NB4 (cell line): Measurements from ENCODE around the gene FAM110C.

Source experiments
- MYC ChIP-seq: IDR thresholded peaks from 2 replicates; pipeline ENCODE4 v1.6.1; 2011; ENCODE audit warnings: low read depth, low read length
- POLR2A ChIP-seq: IDR thresholded peaks from 2 replicates; pipeline ENCODE4 v1.6.1; 2011; ENCODE audit warnings: mild to moderate bottlenecking; ENCODE audit not compliant: insufficient read length; ENCODE audit errors: extremely low read depth
- TF ChIP-seq, protein P1 (sequence below): IDR thresholded peaks from one replicate; pipeline ENCODE4 v1.5.1; 2012; ENCODE audit warnings: low read depth, low read length
- TF ChIP-seq, protein P2 (sequence below): IDR thresholded peaks from 2 replicates; pipeline ENCODE4 v1.6.1; 2011; ENCODE audit warnings: low read depth, low read length

DNA sequence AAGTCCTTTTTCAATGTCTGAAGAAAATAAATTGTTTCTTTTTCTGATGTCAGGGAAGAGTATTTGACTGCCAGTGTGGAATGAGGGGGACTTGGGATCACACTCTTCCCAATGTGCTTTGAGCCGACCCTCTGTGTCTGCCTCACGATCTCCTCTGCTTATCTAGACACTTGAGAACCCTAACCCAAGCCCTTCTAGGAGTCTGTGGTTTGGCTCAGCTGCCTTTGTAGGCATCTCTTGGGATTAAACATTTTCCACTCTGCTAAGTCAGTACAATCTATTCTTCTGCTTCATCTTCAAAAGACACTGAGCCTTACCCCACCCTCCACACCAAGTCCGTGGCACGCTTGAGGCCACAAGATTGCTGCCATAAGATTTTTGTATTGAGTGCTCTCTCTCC lies 19.4 kb downstream of the FAM110C start:
- no peak for TF ChIP-seq POLR2A
- TF ChIP-seq, protein P1, sequence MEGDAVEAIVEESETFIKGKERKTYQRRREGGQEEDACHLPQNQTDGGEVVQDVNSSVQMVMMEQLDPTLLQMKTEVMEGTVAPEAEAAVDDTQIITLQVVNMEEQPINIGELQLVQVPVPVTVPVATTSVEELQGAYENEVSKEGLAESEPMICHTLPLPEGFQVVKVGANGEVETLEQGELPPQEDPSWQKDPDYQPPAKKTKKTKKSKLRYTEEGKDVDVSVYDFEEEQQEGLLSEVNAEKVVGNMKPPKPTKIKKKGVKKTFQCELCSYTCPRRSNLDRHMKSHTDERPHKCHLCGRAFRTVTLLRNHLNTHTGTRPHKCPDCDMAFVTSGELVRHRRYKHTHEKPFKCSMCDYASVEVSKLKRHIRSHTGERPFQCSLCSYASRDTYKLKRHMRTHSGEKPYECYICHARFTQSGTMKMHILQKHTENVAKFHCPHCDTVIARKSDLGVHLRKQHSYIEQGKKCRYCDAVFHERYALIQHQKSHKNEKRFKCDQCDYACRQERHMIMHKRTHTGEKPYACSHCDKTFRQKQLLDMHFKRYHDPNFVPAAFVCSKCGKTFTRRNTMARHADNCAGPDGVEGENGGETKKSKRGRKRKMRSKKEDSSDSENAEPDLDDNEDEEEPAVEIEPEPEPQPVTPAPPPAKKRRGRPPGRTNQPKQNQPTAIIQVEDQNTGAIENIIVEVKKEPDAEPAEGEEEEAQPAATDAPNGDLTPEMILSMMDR, result no peak
- no peak for TF ChIP-seq MYC
- TF ChIP-seq, protein P2, sequence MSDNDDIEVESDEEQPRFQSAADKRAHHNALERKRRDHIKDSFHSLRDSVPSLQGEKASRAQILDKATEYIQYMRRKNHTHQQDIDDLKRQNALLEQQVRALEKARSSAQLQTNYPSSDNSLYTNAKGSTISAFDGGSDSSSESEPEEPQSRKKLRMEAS, result no peak
